Measurements from ENCODE around the gene CA11.

Gene CA11

GRCh38 chr19:48611872-48612271, 34.1 kb downstream of the CA11 start:
- no peak for TF ChIP-seq CTCF (IDR thresholded peaks at IDR 0.05; ENCODE audit: low read depth, low read length)

DNA sequence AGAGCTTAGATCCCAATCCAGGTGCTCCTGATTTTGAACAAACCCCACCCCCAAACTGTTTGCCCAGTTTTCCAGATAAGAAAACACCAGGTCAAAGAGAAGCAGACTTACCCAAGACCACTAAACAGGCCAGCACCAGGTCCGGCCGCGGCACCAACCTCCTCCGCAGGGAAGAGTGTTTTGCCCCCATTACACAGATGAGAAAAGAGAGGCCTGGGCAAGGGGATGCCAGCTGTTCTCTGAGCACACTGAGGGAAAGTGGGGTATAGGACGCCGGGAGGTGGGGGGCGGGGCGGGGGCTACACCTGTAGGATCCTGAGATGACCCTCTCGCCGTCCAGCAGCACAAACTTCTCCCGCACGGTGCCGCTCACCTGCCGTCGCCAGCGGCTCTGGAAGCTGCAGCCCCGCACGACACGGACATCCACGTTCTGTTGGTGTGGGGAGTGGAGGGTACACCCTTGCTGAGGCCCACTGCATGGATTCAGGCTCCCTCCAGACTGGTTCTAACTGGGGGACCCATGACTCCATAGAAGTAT, 36.3 kb downstream of the CA11 start:
- no peak for TF ChIP-seq CTCF (IDR thresholded peaks at IDR 0.05; ENCODE audit: low read depth, low read length)
- no peak for DNase-seq (ENCODE audit: low read depth in 2 of 2)
- H3K4me3 ChIP-seq (replicated peaks in 1 of 2; ENCODE audit: low read depth in 2 of 2, low read length in 2 of 2): no peak overlapping the region

More at GRCh38 chr19:48611872-48612271, 34.1 kb downstream of the CA11 start:
- H3K4me3 ChIP-seq (replicated peaks in 1 of 2; ENCODE audit: low read depth in 2 of 2, low read length in 2 of 2): no peak overlapping the region
- no peak for DNase-seq (ENCODE audit: low read depth in 2 of 2)

- TF ChIP-seq CTCF (IDR thresholded peaks at IDR 0.05; ENCODE audit: low read depth, low read length): peak; percentile 63
- DNase-seq (ENCODE audit: low read depth in 2 of 2): peak; percentile 49 to 63
- no peak overlapping the region for H3K4me3 ChIP-seq (replicated peaks in 1 of 2; ENCODE audit: low read depth in 2 of 2, low read length in 2 of 2)
These were observed 37.2 kb downstream of the CA11 start for GRCh38 chr19:48608798-48609263.

DNA sequence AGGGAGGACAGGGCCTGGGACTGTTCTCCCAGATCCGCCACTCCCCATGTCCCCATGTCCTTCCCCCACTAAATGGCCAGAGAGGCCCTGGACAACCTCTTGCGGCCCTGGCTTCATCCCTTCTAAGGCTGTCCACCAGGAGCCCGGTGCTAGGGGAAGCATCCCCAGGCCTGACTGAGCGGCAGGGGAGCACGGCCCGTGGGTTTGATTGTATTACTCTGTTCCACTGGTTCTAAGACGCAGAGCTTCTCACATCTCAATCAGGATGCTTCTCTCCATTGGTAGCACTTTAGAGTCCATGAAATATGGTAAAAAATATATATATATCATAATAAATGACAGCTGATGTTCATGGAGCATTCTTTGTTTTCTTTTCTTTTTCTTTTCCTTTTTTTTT, 38.6 kb downstream of the CA11 start:
- DNase-seq (ENCODE audit: low read depth in 2 of 2): no peak
- TF ChIP-seq CTCF (IDR thresholded peaks at IDR 0.05; ENCODE audit: low read depth, low read length): no peak
- no peak overlapping the region for H3K4me3 ChIP-seq (replicated peaks in 1 of 2; ENCODE audit: low read depth in 2 of 2, low read length in 2 of 2)

GRCh38 chr19:48606463-48607358, 39.3 kb downstream of the CA11 start, which contains the start of gene SPACA4:
Gene SPACA4 (plus strand): TSS chr19:48606742. CDS start chr19:48606979, 237 bp downstream.
- TF ChIP-seq CTCF (IDR thresholded peaks at IDR 0.05; ENCODE audit: low read depth, low read length): no peak
- H3K4me3 ChIP-seq (replicated peaks in 1 of 2; ENCODE audit: low read depth in 2 of 2, low read length in 2 of 2): no peak within 1 kb of the TSS
- DNase-seq (ENCODE audit: low read depth in 2 of 2): no peak

GRCh38 chr19:48603850-48604249, 42.1 kb downstream of the CA11 start:
- no peak for DNase-seq (ENCODE audit: low read depth in 2 of 2)
- no peak for TF ChIP-seq CTCF (IDR thresholded peaks at IDR 0.05; ENCODE audit: low read depth, low read length)
- no peak overlapping the region for H3K4me3 ChIP-seq (replicated peaks in 1 of 2; ENCODE audit: low read depth in 2 of 2, low read length in 2 of 2)
